Upper lobe of left lung (tissue), 6 donors: ENCODE results near the gene KCNJ1. TPM values are rescaled to one million over a fixed set of nuclear protein-coding genes. Genes with fewer than 3 reads are reported as not detected.

Experiments used
- ATAC-seq, 2 donors: fragments of 200-7000 bp; cut with Tn5 transposase; one replicate each; pipeline ENCODE4 v1.9.1; 2022; ENCODE audit warnings: mild to moderate bottlenecking in 2 of 2, moderate library complexity in 2 of 2; ENCODE audit not compliant: low FRiP score in 2 of 2
- DNase-seq, 2 donors: peaks; one replicate each; pipeline ENCODE4 v3.0.0-alpha.2; 2019 to 2020
- H3K27ac ChIP-seq, 4 donors: fragments of 200-600 bp; sonication (generic); one replicate each; pipeline ENCODE4 v1.5.1; 2016 to 2019
- H3K27me3 ChIP-seq, 4 donors: fragments of 200-600 bp; sonication (generic); one replicate each; pipeline ENCODE4 v1.5.1; 2017 to 2019
- H3K36me3 ChIP-seq, 4 donors: fragments of 200-600 bp; sonication (generic); one replicate each; pipeline ENCODE4 v1.5.1; 2016 to 2019
- H3K4me1 ChIP-seq, 4 donors: fragments of 200-600 bp; sonication (generic); one replicate each; pipeline ENCODE4 v1.5.1; 2018 to 2019
- H3K4me3 ChIP-seq, 4 donors: fragments of 200-600 bp; sonication (generic); one replicate each; pipeline ENCODE4 v1.5.1; 2017 to 2019; ENCODE audit warnings: mild to moderate bottlenecking in 2 of 4, moderate library complexity in 1 of 4
- H3K9me3 ChIP-seq, 4 donors: fragments of 200-600 bp; sonication (generic); one replicate each; pipeline ENCODE4 v1.5.1; 2018 to 2019
- EP300 ChIP-seq, 4 donors: sonication (generic); formaldehyde crosslinking; IDR thresholded peaks; one replicate each; pipeline ENCODE4 v1.5.1; 2017; ENCODE audit warnings: antibody characterized with exemption in 4 of 4, control low read depth in 2 of 4
- POLR2A ChIP-seq, 4 donors: fragments of 450-650 bp; IDR thresholded peaks; one replicate each; pipeline ENCODE4 v1.5.1; 2016 to 2017; ENCODE audit warnings: antibody characterized with exemption in 4 of 4, mild to moderate bottlenecking in 2 of 4
- POLR2AphosphoS5 ChIP-seq, 2 donors: sonication (generic); formaldehyde crosslinking; IDR thresholded peaks; one replicate each; pipeline ENCODE4 v1.5.1; 2017; ENCODE audit warnings: antibody characterized with exemption in 2 of 2
- WGBS, 2 donors: methylation state at CpG; one replicate each; pipeline ENCODE4 v1.1.5; 2017 to 2018; 5-methylcytosine and 5-hydroxymethylcytosine counted together
- total RNA-seq, 6 donors: library from RNA; depleted of rRNA in 4 of 6; stranded (reverse); fragments of >200 nt in 4 of 6; gene quantifications; one replicate each; pipeline versions ENCODE4 v1.1.0 to v1.2.1, GENCODE V29; 2016 to 2021
- TF ChIP-seq, protein P1 (sequence below), 6 experiments: fragments of 450-650 bp in 4 of 6; fragments of 200-600 bp in 2 of 6; sonication (generic) in 2 of 6; IDR thresholded peaks; one replicate each; pipeline ENCODE4 v1.5.1; 2016 to 2019; ENCODE audit warnings: antibody characterized with exemption in 6 of 6
- donor health status: DM: no; HTN: no; CAD: no; lungs with moderate emphysema.
- donor health status: DM: no; HTN: yes; CAD: no; lungs with severe emphysema.

Gene KCNJ1
- total RNA-seq, 6 donors from 2014 or later: 0.15 to 0.59 (median 0.20) TPM; not detected in 3

DNA sequence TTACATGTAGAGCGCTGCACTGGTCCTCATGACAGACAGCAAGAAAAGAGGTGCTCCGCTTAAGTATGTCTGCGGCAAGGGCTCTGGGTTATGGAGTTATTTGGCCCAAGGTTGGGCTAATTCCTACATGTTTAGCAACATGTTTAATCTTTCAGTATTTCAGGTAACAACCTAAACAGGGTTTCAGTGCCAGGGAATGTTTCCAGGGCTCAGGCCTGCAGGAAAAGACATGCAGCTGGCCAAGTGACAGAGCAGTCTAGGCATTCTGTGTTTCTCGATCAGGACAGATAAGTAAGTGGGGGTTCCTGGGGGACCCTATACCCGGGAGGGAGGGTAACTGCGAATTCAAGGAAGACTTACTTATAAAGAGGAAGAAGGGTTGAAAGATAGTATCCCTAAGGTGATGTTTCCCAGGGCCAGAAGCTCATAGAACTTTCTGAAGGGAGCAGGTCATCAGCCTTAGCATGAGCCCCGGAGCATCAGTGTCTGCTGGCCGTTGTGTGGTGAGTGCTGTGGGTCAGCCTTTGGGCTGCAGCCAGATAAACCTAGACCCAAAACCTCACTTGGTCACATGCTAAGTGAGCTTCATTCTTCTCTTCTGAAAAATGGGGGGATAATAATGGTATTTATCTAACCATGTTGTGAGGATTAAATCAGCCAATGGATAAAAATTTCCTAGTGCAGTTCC, 42.5 kb upstream of the KCNJ1 start:
- Histone ChIP-seq H3K27ac (peak overlapping the region in 2 of 4 donors; percentile 9 to 15), H3K27me3 (no peaks in the 10 kb centered on the region), H3K4me3 (no peak overlapping the region), H3K9me3 (no peaks in the 10 kb centered on the region), H3K36me3 (no peaks in the 10 kb centered on the region), H3K4me1 (peaks cover 24 to 35% (median 29%) of the 10 kb centered on the region in 4 donors)
- WGBS, 2 donors: 65 to 77% methylated on average over 8 of the region's 8 CpGs
- DNase-seq (no peak), ATAC-seq (no peak)
- TF ChIP-seq POLR2A (IDR thresholded peaks at IDR 0.05) (no peak), POLR2AphosphoS5 (IDR thresholded peaks at IDR 0.05) (no peak), EP300 (IDR thresholded peaks at IDR 0.05) (no peak)
- TF ChIP-seq, protein P1, sequence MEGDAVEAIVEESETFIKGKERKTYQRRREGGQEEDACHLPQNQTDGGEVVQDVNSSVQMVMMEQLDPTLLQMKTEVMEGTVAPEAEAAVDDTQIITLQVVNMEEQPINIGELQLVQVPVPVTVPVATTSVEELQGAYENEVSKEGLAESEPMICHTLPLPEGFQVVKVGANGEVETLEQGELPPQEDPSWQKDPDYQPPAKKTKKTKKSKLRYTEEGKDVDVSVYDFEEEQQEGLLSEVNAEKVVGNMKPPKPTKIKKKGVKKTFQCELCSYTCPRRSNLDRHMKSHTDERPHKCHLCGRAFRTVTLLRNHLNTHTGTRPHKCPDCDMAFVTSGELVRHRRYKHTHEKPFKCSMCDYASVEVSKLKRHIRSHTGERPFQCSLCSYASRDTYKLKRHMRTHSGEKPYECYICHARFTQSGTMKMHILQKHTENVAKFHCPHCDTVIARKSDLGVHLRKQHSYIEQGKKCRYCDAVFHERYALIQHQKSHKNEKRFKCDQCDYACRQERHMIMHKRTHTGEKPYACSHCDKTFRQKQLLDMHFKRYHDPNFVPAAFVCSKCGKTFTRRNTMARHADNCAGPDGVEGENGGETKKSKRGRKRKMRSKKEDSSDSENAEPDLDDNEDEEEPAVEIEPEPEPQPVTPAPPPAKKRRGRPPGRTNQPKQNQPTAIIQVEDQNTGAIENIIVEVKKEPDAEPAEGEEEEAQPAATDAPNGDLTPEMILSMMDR (IDR thresholded peaks at IDR 0.05): no peak

DNA sequence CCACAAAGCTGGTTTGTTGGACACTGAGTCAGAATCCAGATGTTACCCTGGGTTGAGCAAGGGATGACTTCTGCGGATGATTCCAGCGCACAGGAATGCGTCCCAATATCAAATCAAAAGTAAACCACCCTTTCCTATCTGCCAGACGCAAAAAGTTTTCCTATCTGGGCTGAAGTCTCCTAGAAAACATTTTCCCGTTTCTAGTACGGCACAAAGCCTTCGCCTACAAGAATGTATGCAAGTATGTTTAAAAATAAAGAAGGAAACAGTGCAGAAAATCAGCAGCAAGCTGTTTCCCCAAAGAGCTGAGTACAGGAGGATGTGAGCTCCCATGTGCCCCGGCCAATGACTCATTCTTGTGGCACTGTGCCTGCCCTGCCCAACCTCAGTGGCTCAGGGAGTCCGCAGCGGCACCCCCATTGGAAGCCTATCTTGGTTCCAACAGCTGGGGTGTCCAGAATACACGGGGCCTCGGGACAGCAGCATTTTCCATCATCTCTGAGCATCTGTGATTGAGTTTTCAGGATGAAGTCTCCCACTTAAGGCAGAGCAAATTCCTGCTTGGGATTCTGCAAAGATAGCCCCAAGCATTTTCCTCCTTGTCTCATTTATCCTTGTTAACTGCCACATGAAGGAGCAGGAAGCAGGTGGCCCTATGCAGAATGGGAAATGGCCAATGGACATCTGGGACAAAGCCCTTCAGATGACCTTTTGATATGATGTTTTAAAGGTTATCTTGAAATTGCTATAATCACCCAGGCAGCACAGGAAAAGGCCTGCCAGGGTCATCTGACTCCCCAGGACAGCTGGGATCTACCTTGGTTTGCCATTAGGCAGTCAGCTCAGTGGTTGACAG, 41.5 kb upstream of the KCNJ1 start:
- DNase-seq: peak in 1 of 2 donors; percentile 70
- no peak overlapping the region for H3K4me3 ChIP-seq
- H3K27ac ChIP-seq: peak overlapping the region; percentile 1 to 36 (median 12)
- no peaks in the 10 kb centered on the region for H3K36me3 ChIP-seq
- no peaks in the 10 kb centered on the region for H3K27me3 ChIP-seq
- H3K4me1 ChIP-seq: peaks cover 27 to 42% (median 35%) of the 10 kb centered on the region in 4 donors
- 25 to 27% methylated on average over 12 of the region's 12 CpGs for WGBS, 2 donors
- TF ChIP-seq POLR2A (IDR thresholded peaks at IDR 0.05): no peak
- no peak for TF ChIP-seq POLR2AphosphoS5 (IDR thresholded peaks at IDR 0.05)
- TF ChIP-seq EP300 (IDR thresholded peaks at IDR 0.05): no peak
- TF ChIP-seq, protein P1 (IDR thresholded peaks at IDR 0.05): no peak
- peak; percentile 64 to 72 for ATAC-seq
- no peaks in the 10 kb centered on the region for H3K9me3 ChIP-seq

DNA sequence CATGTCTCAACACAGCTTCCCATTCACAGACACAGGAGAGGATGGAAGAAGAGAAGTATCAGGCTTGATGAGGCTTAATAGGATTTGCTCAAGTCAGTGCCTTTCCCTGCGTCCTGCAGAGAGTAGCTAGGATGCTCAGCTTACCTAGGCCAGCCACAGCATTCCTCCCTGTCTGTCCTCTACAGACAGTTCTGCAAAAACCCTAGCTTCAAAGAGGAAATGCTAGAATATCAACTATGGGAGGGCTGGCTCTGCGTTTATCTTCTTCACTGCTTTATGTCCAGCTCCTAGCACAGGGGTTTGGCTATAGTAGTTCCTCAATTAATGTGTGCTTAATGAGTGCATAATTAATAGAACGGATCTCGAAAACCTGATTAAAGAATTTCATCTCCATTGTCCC, 40.5 kb upstream of the KCNJ1 start:
- peaks cover 27 to 44% (median 35%) of the 10 kb centered on the region in 4 donors for H3K4me1 ChIP-seq

DNA sequence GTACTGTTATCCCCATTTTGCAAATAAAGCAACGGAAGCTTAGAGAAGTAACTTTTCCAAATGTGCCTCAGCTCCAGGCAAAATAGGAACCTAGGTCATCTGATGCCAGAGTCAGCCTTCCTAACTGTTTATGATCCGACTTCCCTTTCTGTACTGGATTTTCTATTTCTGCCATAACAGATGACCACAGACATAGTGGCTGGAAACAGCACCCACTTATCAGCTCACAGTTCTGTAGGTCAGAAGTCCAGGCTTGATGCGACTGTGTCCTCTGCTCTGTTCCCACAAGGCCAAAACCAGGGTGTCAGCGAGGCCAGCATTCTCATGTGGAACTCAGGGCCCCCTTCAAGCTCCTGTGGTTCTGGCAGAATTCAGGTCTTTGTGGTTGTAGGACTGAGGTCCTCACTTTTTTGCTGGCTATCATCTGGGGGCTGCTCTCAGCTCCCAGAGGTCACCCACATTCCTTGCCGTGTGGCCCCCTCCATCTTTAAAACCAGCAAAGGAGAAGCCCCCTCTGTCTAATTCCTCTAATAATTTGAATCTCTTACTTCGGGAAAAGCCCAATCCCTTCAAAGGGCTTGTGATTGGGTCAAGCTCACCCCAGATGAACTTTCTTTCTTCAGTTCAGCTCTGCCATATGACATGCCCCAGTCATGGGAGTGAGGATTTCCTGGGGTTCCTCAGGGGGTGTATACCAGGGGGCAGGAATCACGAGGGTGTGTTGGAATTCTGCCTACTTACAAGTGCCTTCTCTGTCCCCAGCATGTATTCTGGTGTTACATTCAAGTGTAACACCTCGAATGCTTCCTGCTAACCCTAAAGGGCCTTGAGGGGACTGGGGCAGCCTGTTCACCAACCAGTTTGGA, 39.3 kb upstream of the KCNJ1 start:
- no peaks in the 10 kb centered on the region for H3K36me3 ChIP-seq
- H3K4me3 ChIP-seq: peak overlapping the region in 3 of 4 donors; percentile 53 to 63 (median 62)
- 59 to 68% methylated on average over 6 to 8 of the region's 8 CpGs for whole genome bisulfite sequencing, 2 donors
- H3K27me3 ChIP-seq: no peaks in the 10 kb centered on the region
- TF ChIP-seq POLR2A (IDR thresholded peaks at IDR 0.05): peak in 1 of 4 donors; percentile 61
- TF ChIP-seq EP300 (IDR thresholded peaks at IDR 0.05): no peak
- TF ChIP-seq, protein P1 (IDR thresholded peaks at IDR 0.05): peak in 1 of 6 experiments; percentile 2
- TF ChIP-seq POLR2AphosphoS5 (IDR thresholded peaks at IDR 0.05): peak in 1 of 2 donors; percentile 11
- peak in 1 of 2 donors; percentile 42 for ATAC-seq
- peaks cover 27 to 44% (median 35%) of the 10 kb centered on the region in 4 donors for H3K4me1 ChIP-seq
- peak overlapping the region in 3 of 4 donors; percentile 82 to 92 (median 85) for H3K27ac ChIP-seq
- no peaks in the 10 kb centered on the region for H3K9me3 ChIP-seq
- peak in 1 of 2 donors; percentile 39 for DNase-seq

More for the DNA sequence above, 40.5 kb upstream of the KCNJ1 start:
- Histone ChIP-seq H3K4me3 (no peak overlapping the region), H3K27me3 (no peaks in the 10 kb centered on the region), H3K36me3 (no peaks in the 10 kb centered on the region), H3K27ac (peak overlapping the region in 3 of 4 donors; percentile 9 to 92 (median 36)), H3K9me3 (no peaks in the 10 kb centered on the region)
- no peak for DNase-seq
- TF ChIP-seq EP300 (IDR thresholded peaks at IDR 0.05) (no peak), POLR2AphosphoS5 (IDR thresholded peaks at IDR 0.05) (no peak), POLR2A (IDR thresholded peaks at IDR 0.05) (no peak)
- TF ChIP-seq, protein P1 (IDR thresholded peaks at IDR 0.05): no peak
- WGBS, 2 donors: 79 to 82% methylated on average over 4 of the region's 4 CpGs
- ATAC-seq: no peak
